ENCODE measurements around the gene MIPEP.
A peak's percentile ranks its signal among the peaks of the same experiment; 100 is the strongest.

MIPEP gene

DNA sequence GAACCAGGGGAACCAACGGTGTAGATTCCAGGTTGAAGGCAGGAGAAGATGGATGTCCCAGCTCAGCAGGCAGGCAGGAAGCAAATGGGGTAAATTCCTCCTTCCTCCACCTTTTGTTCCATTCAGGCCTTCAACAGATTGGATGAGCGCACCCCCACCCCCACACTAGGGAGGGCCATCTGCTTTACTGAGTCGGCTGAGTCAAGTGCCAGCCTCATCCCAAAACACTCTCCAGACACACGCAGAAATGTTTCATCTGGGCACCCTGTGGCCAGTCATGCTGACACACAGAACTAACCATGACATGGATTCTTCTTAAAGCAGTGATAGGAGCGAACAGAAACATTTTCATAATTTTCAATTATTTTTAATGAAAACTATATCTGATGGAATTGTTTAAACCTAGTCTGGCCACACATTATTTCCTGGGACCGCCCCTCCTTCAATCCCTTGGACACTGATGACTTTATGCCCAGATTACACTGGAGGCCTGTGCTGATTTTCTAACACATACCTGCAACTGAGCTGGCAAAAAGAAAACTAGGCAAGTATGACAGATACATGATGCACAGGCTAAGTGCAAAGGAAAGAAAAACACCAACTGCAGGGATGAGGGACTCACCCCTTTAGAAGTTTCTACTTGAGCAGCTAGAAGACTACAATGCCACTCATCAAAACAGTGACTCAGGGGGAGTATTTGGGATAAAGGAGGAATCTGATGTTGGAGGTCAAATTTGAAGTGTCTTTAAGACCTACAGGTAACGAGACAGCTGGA, 164.8 kb downstream of the MIPEP start:
- no peak for DNase-seq (ENCODE audit: low read depth)
- TF ChIP-seq, protein P1, sequence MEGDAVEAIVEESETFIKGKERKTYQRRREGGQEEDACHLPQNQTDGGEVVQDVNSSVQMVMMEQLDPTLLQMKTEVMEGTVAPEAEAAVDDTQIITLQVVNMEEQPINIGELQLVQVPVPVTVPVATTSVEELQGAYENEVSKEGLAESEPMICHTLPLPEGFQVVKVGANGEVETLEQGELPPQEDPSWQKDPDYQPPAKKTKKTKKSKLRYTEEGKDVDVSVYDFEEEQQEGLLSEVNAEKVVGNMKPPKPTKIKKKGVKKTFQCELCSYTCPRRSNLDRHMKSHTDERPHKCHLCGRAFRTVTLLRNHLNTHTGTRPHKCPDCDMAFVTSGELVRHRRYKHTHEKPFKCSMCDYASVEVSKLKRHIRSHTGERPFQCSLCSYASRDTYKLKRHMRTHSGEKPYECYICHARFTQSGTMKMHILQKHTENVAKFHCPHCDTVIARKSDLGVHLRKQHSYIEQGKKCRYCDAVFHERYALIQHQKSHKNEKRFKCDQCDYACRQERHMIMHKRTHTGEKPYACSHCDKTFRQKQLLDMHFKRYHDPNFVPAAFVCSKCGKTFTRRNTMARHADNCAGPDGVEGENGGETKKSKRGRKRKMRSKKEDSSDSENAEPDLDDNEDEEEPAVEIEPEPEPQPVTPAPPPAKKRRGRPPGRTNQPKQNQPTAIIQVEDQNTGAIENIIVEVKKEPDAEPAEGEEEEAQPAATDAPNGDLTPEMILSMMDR (IDR thresholded peaks at IDR 0.05; ENCODE audit: low read depth, low read length, missing control alignments), result no peak

DNA sequence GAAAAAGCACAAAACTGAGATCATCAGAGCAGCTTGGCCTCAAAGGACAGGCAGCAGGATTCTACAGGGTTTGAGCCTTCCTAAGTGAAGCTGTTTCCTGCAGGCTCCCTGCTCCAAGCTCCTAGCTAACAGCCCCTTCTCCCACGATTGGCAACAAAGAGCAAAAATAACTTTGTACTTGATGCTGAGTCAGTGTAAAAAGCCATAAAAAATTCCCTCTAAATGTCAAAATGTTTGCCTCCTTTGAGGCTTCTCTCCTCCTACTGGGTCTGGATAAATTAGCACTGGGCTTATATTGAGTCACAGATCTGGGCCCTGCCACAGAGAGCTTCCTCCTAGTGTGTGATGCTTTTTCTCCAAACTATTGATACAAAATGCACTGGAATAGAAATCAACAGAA, 165.7 kb downstream of the MIPEP start:
- TF ChIP-seq, protein P1 (IDR thresholded peaks at IDR 0.05; ENCODE audit: low read depth, low read length, missing control alignments), result no peak
- peak; percentile 37 for DNase-seq (ENCODE audit: low read depth)
- in situ Hi-C loops (cut with HindIII; ENCODE audit: low sequenced_read_pairs), result no loop called here
- no peak overlapping the region for H3K4me3 ChIP-seq (ENCODE audit: low read depth, low read length)

More for the DNA sequence above, 164.8 kb downstream of the MIPEP start:
- in situ Hi-C loops (cut with HindIII; ENCODE audit: low sequenced_read_pairs), result no loop called here
- H3K4me3 ChIP-seq (ENCODE audit: low read depth, low read length), result no peak overlapping the region

DNA sequence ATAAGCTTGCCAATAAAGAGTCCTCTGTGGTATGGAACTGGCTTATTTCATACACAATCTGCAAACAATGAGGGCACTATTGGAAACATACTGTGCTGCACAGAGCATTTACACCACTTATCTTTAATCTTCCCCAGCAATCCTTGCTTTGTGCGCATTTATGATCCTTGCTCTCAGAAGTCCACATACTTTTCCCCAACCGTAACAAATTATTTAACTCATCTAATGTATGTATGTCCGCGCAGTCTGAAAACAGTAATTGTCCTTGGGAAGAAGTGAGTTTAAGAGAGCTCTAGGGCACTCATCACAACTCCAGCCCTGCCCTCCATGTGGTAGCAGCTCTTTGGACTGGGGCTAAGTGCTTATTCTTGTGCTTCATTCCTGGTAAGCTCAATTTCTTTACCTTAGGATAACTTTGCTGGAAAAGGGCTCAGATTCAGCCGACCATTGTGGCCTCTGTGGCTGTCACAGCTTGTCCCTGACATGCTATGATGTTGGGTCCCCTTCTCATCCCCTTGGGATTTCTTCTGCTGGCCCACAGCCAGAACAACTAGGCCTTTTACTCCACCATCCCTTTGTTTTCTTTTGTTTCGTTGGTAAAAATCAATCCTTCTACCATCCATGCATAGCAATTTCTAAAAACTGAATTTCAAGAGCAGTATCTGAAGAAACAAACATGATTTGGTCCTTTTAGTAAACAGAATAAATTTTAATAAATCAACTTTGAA, 166.3 kb downstream of the MIPEP start:
- DNase-seq (ENCODE audit: low read depth), result no peak
- TF ChIP-seq, protein P1 (IDR thresholded peaks at IDR 0.05; ENCODE audit: low read depth, low read length, missing control alignments), result no peak
- in situ Hi-C loops (cut with HindIII; ENCODE audit: low sequenced_read_pairs), result no loop called here
- no peak overlapping the region for H3K4me3 ChIP-seq (ENCODE audit: low read depth, low read length)

DNA sequence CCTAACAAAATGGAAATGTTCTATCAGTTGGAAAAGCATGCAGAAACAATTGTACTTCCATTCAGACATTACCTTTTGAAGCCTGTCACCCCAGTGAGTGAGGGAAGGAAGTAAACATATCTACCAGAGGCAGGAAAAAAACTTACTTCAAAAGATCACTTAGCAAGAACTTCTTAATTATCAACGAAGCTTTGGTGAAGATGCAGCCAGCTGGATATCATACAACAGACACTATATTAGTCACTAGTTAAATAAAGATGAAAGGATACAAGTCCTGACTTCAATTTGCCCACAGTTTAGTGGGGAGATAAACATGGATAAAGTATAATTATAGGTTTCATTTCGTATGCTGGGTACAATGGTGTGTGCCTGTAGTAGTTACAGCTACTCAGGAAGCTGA, 170.2 kb downstream of the MIPEP start:
- DNase-seq (ENCODE audit: low read depth), result no peak
- TF ChIP-seq, protein P1 (IDR thresholded peaks at IDR 0.05; ENCODE audit: low read depth, low read length, missing control alignments), result no peak
- in situ Hi-C loops (cut with HindIII; ENCODE audit: low sequenced_read_pairs), result no loop called here
- no peak overlapping the region for H3K4me3 ChIP-seq (ENCODE audit: low read depth, low read length)

DNA sequence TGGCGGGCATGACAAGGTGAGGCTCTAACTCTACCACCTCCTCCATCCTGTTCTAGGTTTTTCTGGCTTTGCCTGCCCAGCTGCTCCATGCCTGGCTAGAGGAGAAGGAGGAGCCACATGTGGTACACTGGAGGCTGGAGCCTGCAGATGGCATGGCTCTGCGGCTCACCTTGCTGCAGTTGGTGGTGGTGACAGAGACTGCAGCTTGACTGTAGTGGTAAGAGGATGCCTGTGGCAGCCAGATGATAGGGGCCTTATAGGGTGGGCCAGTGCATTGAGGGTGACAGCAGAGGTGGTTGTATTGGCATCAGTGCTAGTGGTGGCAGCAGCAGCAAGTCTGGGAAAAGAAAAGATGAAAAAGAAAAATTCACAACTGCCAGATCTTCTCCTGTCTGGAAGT, 172.8 kb downstream of the MIPEP start:
- H3K4me3 ChIP-seq (ENCODE audit: low read depth, low read length), result no peak overlapping the region
- in situ Hi-C loops (cut with HindIII; ENCODE audit: low sequenced_read_pairs), result no loop called here
- TF ChIP-seq, protein P1 (IDR thresholded peaks at IDR 0.05; ENCODE audit: low read depth, low read length, missing control alignments), result no peak
- DNase-seq (ENCODE audit: low read depth), result no peak

DNA sequence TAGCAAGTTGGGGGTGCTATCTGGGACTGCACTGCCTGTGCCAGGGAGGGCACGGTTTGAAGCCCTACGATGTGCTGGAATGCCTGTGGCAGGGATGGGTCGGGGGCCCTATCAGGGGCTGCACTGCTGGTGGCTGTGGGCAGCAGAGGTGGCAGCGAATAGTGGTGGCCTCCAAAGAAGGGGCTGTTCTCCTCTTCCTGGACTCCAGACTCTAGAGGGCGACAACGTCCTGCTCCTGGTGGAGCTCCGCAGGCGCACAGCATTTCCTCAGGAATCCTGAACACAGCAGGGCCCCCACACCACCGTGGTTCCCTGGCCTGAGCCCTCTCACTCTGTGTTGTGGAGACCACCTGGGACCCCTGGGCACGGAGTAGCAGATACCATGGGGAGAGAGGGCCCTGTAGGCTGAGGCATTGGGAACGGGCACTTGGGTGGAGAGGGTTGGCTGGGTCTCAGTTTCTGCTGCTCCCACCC, 173.4 kb downstream of the MIPEP start:
- TF ChIP-seq, protein P1 (IDR thresholded peaks at IDR 0.05; ENCODE audit: low read depth, low read length, missing control alignments), result peak; percentile 11
- in situ Hi-C loops (cut with HindIII; ENCODE audit: low sequenced_read_pairs), result no loop called here
- no peak overlapping the region for H3K4me3 ChIP-seq (ENCODE audit: low read depth, low read length)
- no peak for DNase-seq (ENCODE audit: low read depth)
